ENCODE data around the gene ZNF384. TPM values are rescaled to one million over a fixed set of nuclear protein-coding genes. Genes with fewer than 3 reads are reported as not detected.

ZNF384 gene
- total RNA-seq, 1 donor from 2014 or later: 22.3 TPM

GRCh38 chr12:6620885-6621274 is 68.3 kb downstream of the ZNF384 start:
- no peak for DNase-seq (ENCODE audit: low read depth)

DNA sequence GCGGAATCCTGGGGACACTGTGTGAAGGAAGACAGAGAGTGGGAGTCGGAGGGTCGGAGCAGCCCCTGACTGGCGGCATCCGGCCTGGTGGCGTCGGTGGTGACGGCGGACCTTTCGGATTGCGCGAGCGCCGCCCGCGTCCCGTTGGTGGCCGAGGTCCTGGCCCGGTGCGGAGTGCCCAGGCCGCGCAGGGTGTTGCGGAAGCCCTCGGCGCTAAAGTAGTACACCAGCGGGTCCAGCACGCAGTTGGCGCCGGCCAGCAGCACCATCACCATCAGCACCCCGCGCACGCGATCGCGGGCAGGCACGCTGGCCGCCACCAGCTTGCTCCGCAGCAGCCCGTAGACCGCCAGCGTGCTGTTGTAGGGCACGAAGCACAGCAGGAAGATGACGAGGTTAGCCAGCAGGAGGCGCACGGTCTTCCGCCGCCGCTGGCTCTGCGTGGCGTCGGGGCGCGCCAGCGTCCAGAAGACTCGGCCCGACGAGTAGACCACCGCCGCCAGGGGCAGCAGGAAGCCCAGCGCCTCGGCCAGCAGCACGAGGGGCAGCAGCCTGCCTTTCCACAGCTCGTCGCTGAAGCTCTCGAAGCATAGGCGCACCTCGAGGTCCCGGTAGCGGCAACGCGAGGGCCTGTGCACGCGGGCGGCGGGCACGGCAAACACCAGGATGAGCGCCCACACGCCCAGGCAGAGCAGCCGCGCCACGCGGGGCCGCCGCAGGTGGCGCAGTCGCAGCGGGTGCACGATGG is 68.9 kb downstream of the ZNF384 start:
- no peak for DNase-seq (ENCODE audit: low read depth)

- DNase-seq (ENCODE audit: low read depth): no peak
Measured at GRCh38 chr12:6618483-6619225, 70.5 kb downstream of the ZNF384 start.

Other genes starting within 250 kb of the ZNF384 start
- gene CD27, start 244.4 kb downstream of the ZNF384 start, total RNA-seq: not detected in 2 replicates
- 10.9 and 14.0 TPM in 2 replicates for gene TAPBPL, start 237.3 kb downstream of the ZNF384 start, total RNA-seq
- 19.2 and 23.7 TPM in 2 replicates for gene VAMP1, start 218.7 kb downstream of the ZNF384 start, total RNA-seq
- 66.5 and 92.2 TPM in 2 replicates for gene MRPL51, start 196.1 kb downstream of the ZNF384 start, total RNA-seq
- 15.5 and 40.4 TPM in 2 replicates for gene NCAPD2, start 195.3 kb downstream of the ZNF384 start, total RNA-seq
- 5,449 and 7,261 TPM in 2 replicates for gene GAPDH, start 154.9 kb downstream of the ZNF384 start, total RNA-seq
- 221 and 252 TPM in 2 replicates for gene IFFO1, start 133.3 kb downstream of the ZNF384 start, total RNA-seq
- 53.3 and 81.3 TPM in 2 replicates for gene NOP2, start 121.1 kb downstream of the ZNF384 start, total RNA-seq
- gene CHD4, start 82.0 kb downstream of the ZNF384 start, total RNA-seq: 368 and 425 TPM in 2 replicates
- not detected in 2 replicates for gene LPAR5, start 53.4 kb downstream of the ZNF384 start, total RNA-seq
- gene ACRBP, start 41.9 kb downstream of the ZNF384 start, total RNA-seq: 0.16 TPM in 2 replicates
- gene ING4, start 26.3 kb downstream of the ZNF384 start, total RNA-seq: 41.0 and 53.8 TPM in 2 replicates
- gene PIANP, start 11.4 kb upstream of the ZNF384 start, total RNA-seq: not detected in 2 replicates
- 118 and 125 TPM in 2 replicates for gene COPS7A, start 34.7 kb upstream of the ZNF384 start, total RNA-seq
- gene MLF2, start 63.8 kb upstream of the ZNF384 start, total RNA-seq: 243 and 270 TPM in 2 replicates
- gene PTMS, start 77.0 kb upstream of the ZNF384 start, total RNA-seq: 140 and 148 TPM in 2 replicates
- 0.57 TPM in 1 of 2 replicates, not detected in the other for gene LAG3, start 83.1 kb upstream of the ZNF384 start, total RNA-seq
- not detected in 2 replicates for gene CD4, start 100.2 kb upstream of the ZNF384 start, total RNA-seq
- gene GPR162, start 132.4 kb upstream of the ZNF384 start, total RNA-seq: 2.5 and 4.6 TPM in 2 replicates
- 21.4 and 25.6 TPM in 2 replicates for gene P3H3, start 139.0 kb upstream of the ZNF384 start, total RNA-seq
- gene GNB3, start 151.6 kb upstream of the ZNF384 start, total RNA-seq: 1.7 and 2.0 TPM in 2 replicates
- 1.9 and 3.5 TPM in 2 replicates for gene CDCA3, start 161.9 kb upstream of the ZNF384 start, total RNA-seq
- gene USP5, start 162.8 kb upstream of the ZNF384 start, total RNA-seq: 146 and 154 TPM in 2 replicates
- gene TPI1, start 178.2 kb upstream of the ZNF384 start, total RNA-seq: 1,115 and 1,161 TPM in 2 replicates
- gene SPSB2, start 183.9 kb upstream of the ZNF384 start, total RNA-seq: 9.5 and 10.0 TPM in 2 replicates
- gene LRRC23, start 215.4 kb upstream of the ZNF384 start, total RNA-seq: 11.1 and 12.1 TPM in 2 replicates
- gene ENO2, start 225.2 kb upstream of the ZNF384 start, total RNA-seq: 9.0 and 9.9 TPM in 2 replicates
- 11.3 and 15.2 TPM in 2 replicates for gene ATN1, start 238.6 kb upstream of the ZNF384 start, total RNA-seq